ENCODE results near the gene GFRA4.

GFRA4 gene

DNA sequence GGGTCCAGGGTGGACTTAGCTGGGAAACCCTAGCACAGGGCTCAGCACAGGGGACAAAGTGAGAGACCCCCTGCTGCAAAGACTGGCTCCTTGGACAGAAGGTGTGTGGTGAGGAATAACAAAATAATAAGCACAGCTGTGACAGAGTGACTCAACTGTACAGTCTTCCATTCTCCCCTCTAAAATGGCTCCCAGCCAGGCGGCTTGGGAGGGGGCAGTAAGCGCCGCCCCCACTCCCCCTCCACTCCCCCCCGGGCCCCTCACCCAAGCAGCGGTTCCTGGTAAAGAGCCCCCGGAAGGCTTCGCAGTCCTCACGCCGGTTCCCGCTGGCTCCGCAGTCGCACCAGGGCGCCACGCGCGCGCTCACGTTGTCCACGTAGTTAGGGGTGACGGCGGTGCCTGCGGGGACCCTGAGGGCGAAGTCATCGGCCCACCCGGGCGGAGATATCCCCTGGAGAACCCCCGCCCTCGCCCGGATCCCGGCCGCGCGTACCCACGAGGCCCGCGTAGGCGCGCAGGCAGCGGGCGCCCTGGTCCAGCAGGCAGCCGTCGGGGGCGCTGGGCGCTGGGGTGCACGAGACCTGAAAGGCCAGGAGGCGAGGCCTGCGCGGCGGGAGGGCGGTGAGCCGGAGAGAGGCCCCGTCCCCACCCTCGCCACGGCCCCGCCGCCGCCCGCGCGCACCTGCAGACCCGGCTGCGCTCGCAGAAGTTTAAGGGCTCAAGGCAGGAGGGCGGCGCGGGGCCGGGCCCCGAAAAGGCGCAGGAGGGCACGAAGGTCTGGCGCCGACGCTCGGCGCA is 2.7 kb downstream of the GFRA4 start:
- ChIA-PET CTCF (interaction anchor here (0.9 to 3.3 kb wide), 2 partner anchors 8 to 17 kb away, joined by 3 to 11 read pairs; no protein-coding TSS in a partner anchor), POLR2A (no interaction called here)
- TF ChIP-seq, protein P1, sequence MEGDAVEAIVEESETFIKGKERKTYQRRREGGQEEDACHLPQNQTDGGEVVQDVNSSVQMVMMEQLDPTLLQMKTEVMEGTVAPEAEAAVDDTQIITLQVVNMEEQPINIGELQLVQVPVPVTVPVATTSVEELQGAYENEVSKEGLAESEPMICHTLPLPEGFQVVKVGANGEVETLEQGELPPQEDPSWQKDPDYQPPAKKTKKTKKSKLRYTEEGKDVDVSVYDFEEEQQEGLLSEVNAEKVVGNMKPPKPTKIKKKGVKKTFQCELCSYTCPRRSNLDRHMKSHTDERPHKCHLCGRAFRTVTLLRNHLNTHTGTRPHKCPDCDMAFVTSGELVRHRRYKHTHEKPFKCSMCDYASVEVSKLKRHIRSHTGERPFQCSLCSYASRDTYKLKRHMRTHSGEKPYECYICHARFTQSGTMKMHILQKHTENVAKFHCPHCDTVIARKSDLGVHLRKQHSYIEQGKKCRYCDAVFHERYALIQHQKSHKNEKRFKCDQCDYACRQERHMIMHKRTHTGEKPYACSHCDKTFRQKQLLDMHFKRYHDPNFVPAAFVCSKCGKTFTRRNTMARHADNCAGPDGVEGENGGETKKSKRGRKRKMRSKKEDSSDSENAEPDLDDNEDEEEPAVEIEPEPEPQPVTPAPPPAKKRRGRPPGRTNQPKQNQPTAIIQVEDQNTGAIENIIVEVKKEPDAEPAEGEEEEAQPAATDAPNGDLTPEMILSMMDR (IDR thresholded peaks at IDR 0.05; ENCODE audit: control extremely low read depth, extremely low read depth, low read depth, missing control alignments) = no peak
- no peak for DNase-seq (ENCODE audit: extremely low spot score)

DNA sequence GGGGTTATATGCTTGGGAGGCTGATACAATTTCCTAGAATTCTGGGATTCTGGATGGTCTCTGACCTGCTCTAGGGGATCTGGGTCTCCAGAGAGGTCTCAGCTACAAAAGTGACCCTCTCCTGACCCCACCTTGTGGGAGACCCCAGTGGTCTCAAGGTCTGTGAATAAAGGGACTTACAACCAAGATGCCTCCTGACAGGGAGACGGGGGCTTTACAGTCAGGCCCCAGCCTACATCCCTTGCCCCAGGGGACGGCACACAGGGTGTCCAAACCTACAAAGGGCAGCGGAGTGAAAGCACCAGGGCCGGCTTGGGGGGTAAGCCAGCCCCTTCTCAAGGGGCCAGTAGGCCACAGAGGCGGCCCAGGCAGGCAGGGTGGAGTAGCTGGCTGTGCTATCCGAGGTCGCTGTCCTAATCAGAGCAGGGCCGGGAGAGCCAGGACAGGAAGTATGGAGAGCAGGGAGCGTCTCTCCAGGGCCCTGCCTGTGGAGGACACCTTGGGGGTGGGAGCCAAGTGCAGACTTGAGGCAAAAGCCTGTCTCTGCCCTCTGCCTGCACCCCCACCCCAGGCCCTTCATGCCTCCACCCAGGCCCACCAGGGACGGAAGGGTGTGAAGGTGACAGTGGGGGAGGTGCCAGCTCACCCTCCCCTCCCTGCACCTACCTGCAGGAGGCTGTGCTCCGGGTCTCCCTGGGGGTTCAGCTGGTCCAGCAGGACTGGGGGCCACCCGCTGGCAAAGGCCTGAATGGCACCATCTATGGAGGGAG is 3.5 kb downstream of the GFRA4 start:
- DNase-seq (ENCODE audit: extremely low spot score) = no peak
- ChIA-PET POLR2A (no interaction called here), CTCF (interaction anchor here (0.9 to 3.3 kb wide), 3 partner anchors 9 to 18 kb away, joined by 3 to 11 read pairs (median 7); no protein-coding TSS in a partner anchor)
- TF ChIP-seq, protein P1 (IDR thresholded peaks at IDR 0.05; ENCODE audit: control extremely low read depth, extremely low read depth, low read depth, missing control alignments) = no peak

DNA sequence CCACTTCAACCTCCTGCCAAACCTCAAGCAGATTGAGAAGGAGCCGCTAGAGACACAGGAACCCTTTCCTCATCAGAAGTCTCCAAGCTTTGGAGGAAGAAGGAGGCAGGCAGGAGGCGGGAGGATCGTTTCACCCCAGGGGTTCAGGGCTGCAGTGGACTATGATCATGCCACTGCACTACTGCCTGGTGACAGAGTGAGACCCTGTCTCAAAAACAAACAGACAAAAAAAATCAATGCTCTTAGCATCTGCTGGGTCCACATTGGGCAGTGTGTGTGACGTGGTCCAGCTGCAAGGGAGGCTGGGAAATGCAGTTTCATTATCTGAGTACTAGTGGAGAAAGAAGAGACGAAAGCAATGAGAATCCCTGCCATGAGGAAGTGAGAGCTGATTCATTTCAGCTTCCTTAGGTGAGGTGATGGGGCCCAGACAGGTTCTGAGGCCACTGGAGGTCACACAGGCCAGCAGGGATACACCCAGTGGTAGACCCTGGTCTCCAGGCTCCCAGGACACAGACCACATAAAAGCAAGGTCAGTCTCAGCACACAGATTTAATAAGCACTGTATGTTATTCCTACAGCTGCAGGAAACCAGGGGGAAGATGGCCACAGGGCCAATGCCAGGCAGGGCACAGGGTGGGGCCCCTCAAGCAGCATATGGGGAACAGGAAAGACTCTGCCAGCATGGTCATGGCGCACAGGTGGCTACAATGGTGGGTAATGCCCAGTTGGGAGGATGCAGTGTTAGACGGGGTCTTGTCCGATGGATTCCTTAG is 4.3 kb downstream of the GFRA4 start:
- POLR2A ChIA-PET = no interaction called here
- CTCF ChIA-PET = interaction anchor here (0.7 to 3.3 kb wide), 6 partner anchors 10 to 413 kb away, joined by 3 to 11 read pairs (median 4); no protein-coding TSS in a partner anchor
- peak; percentile 88 for DNase-seq (ENCODE audit: extremely low spot score)
- TF ChIP-seq, protein P1 (IDR thresholded peaks at IDR 0.05; ENCODE audit: control extremely low read depth, extremely low read depth, low read depth, missing control alignments) = no peak

DNA sequence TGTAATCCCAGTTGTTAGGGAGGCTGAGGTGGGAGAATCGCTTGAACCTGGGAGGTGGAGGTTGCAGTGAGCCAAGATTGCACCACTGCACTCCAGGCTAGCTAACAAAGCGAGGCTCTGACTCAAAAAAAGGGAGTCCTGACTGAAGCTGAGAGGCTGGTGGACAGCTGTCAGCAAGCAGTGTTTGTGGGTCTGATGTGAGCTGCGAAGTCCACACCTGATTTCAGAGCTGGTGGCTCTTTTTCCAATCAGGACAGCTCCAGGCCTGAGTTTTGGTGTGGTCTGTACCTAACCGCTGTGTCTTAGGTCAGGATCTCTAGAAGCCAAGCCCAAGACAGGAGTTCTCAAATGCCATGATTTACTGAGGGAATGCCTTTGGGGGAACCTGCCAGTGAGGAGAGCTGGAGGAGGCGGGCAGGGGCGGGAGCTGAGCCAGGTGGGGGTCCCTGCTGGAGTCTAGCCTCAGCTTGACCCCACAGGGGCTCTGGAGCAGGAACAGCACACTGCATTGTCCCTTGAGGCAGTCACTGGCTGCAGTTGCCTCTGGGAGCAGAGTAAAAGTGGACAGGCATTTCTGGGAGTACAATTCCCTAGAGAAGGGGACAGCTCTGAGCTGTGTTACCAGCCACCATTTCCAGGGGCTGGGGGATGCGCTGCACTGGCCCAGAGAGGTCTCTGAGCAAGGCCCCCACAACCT is 5.0 kb downstream of the GFRA4 start:
- no peak for DNase-seq (ENCODE audit: extremely low spot score)
- TF ChIP-seq, protein P1 (IDR thresholded peaks at IDR 0.05; ENCODE audit: control extremely low read depth, extremely low read depth, low read depth, missing control alignments) = no peak
- ChIA-PET CTCF (interaction anchor here (0.7 to 3.3 kb wide), 5 partner anchors 11 to 414 kb away, joined by 3 to 11 read pairs (median 6); no protein-coding TSS in a partner anchor), POLR2A (no interaction called here)

DNA sequence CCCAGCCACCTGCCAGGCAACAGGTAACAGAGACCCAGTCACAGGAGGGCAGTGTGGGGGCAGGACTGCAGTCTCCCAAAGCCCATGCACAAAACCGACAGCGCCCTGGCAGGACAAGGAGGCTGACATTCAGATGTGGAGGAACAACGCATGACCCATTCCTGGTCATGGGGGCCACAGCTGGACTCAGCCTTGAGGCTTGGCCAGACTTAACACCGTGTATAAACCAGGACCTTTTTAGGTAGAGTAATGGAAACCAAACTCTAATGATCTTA is 8.1 kb downstream of the GFRA4 start:
- CTCF ChIA-PET = interaction anchor here (1.2 kb wide), 2 partner anchors 22 to 61 kb away, joined by 3 to 4 read pairs; no protein-coding TSS in a partner anchor
- TF ChIP-seq, protein P1 (IDR thresholded peaks at IDR 0.05; ENCODE audit: control extremely low read depth, extremely low read depth, low read depth, missing control alignments) = no peak
- no peak for DNase-seq (ENCODE audit: extremely low spot score)
- POLR2A ChIA-PET = no interaction called here

All from GM10248 (cell line).